ENCODE measurements around the gene COPS3. TPM values are rescaled to one million over a fixed set of nuclear protein-coding genes. Genes with fewer than 3 reads are reported as not detected.

The COPS3 gene
- total RNA-seq, 1 experiment from 2014 or later, result 140 TPM

Other genes starting within 250 kb of the COPS3 start
- gene MPRIP, start 238.8 kb downstream of the COPS3 start, total RNA-seq (2014; rRNA removed; shearing (Covaris generic)), result 77.1 and 86.3 TPM in 2 replicates
- 0.24 and 0.29 TPM in 2 replicates for gene PLD6, start 74.9 kb downstream of the COPS3 start, total RNA-seq (2014; rRNA removed; shearing (Covaris generic))
- gene FLCN, start 44.1 kb downstream of the COPS3 start, total RNA-seq (2014; rRNA removed; shearing (Covaris generic)), result 9.4 and 11.3 TPM in 2 replicates
- 2.4 and 4.0 TPM in 2 replicates for gene NT5M, start 22.1 kb upstream of the COPS3 start, total RNA-seq (2014; rRNA removed; shearing (Covaris generic))
- gene MED9, start 195.8 kb upstream of the COPS3 start, total RNA-seq (2014; rRNA removed; shearing (Covaris generic)), result 7.6 and 9.6 TPM in 2 replicates
- gene RASD1, start 215.1 kb upstream of the COPS3 start, total RNA-seq (2014; rRNA removed; shearing (Covaris generic)), result not detected in 2 replicates